HG03558 (cell line): Measurements from ENCODE around the gene ANXA2.

Source experiments
- ATAC-seq: cut with Tn5 transposase; IDR thresholded peaks from one replicate; pipeline ENCODE4 v1.9.1; 2021; ENCODE audit warnings: moderate number of reproducible peaks; ENCODE audit not compliant: unreplicated experiment; ENCODE audit errors: extremely low read depth

ANXA2 gene

GRCh38 chr15:60318216-60318867 is 79.4 kb downstream of the ANXA2 start:
- ATAC-seq, result no peak

GRCh38 chr15:60316961-60317360 is 80.8 kb downstream of the ANXA2 start:
- ATAC-seq, result no peak

GRCh38 chr15:60315878-60316277 is 81.9 kb downstream of the ANXA2 start:
- ATAC-seq, result no peak

GRCh38 chr15:60313906-60314305 is 83.9 kb downstream of the ANXA2 start:
- no peak for ATAC-seq

- no peak for ATAC-seq
These were observed 90.8 kb downstream of the ANXA2 start for GRCh38 chr15:60307034-60307433.

GRCh38 chr15:60301024-60301423 is 96.8 kb downstream of the ANXA2 start:
- no peak for ATAC-seq

- ATAC-seq, result no peak
These were observed 98.2 kb downstream of the ANXA2 start for GRCh38 chr15:60299452-60300047.
